Right cardiac atrium (tissue), 5 donors: ENCODE data around the gene SCGB1D2. TPM values are rescaled to one million over a fixed set of nuclear protein-coding genes. Genes with fewer than 3 reads are reported as not detected.

Experiments used
- polyA plus RNA-seq: library from polyadenylated mRNA; stranded (reverse); fragments of 200-250 nt; gene quantifications from one replicate; pipeline ENCODE4 v1.2.3, GENCODE V29; 2013
- total RNA-seq, 4 donors: library from RNA; stranded (reverse); fragmentation: NEBNext Ultra II Directional; extraction: Animal tissue kit (Norgen Biotek cat#: 25700); gene quantifications; one replicate each; pipeline ENCODE4 v1.2.1, GENCODE V29; 2021
- donor health status: healthy with polysubstance abuse.
- donor health status: DM: no; HTN: yes; CAD: no.
- donor health status: DM: no; HTN: no; CAD: no.
- donor health status: DM: no; HTN: yes; CAD: no; lungs with severe emphysema.
- donor health status: DM: yes; HTN: yes; CAD: no.

Gene SCGB1D2
- total and polyA plus RNA-seq, 5 donors: 0.94 to 1.2 TPM; not detected in 3

Other genes starting within 250 kb of the SCGB1D2 start
- gene INCENP, start 118.2 kb upstream of the SCGB1D2 start, total RNA-seq: 10 to 100 TPM; 15.1 to 24.4 (median 19.7) TPM
- 3.6 TPM for gene INCENP, start 118.2 kb upstream of the SCGB1D2 start, polyA plus RNA-seq
- gene SCGB1D1, start 52.0 kb upstream of the SCGB1D2 start, total RNA-seq: not detected
- not detected for gene SCGB1D1, start 52.0 kb upstream of the SCGB1D2 start, polyA plus RNA-seq
- gene SCGB2A1, start 33.6 kb upstream of the SCGB1D2 start, total RNA-seq: not detected
- not detected for gene SCGB2A1, start 33.6 kb upstream of the SCGB1D2 start, polyA plus RNA-seq
- gene SCGB2A2, start 27.9 kb downstream of the SCGB1D2 start, total RNA-seq: not detected
- gene SCGB2A2, start 27.9 kb downstream of the SCGB1D2 start, polyA plus RNA-seq: not detected
- not detected for gene SCGB1D4, start 56.8 kb downstream of the SCGB1D2 start, total RNA-seq
- gene SCGB1D4, start 56.8 kb downstream of the SCGB1D2 start, polyA plus RNA-seq: not detected
- gene ASRGL1, start 95.2 kb downstream of the SCGB1D2 start, total RNA-seq: 1 to 10 TPM; 4.9 to 8.1 (median 6.5) TPM
- gene ASRGL1, start 95.2 kb downstream of the SCGB1D2 start, polyA plus RNA-seq: 4.3 TPM
- not detected for gene SCGB1A1, start 176.8 kb downstream of the SCGB1D2 start, total RNA-seq
- gene SCGB1A1, start 176.8 kb downstream of the SCGB1D2 start, polyA plus RNA-seq: not detected